ENCODE data around the gene TYRP1. TPM values are rescaled to one million over a fixed set of nuclear protein-coding genes. Genes with fewer than 3 reads are reported as not detected.

TYRP1 gene, protein sequence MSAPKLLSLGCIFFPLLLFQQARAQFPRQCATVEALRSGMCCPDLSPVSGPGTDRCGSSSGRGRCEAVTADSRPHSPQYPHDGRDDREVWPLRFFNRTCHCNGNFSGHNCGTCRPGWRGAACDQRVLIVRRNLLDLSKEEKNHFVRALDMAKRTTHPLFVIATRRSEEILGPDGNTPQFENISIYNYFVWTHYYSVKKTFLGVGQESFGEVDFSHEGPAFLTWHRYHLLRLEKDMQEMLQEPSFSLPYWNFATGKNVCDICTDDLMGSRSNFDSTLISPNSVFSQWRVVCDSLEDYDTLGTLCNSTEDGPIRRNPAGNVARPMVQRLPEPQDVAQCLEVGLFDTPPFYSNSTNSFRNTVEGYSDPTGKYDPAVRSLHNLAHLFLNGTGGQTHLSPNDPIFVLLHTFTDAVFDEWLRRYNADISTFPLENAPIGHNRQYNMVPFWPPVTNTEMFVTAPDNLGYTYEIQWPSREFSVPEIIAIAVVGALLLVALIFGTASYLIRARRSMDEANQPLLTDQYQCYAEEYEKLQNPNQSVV
- not detected in 2 replicates for total RNA-seq

DNA sequence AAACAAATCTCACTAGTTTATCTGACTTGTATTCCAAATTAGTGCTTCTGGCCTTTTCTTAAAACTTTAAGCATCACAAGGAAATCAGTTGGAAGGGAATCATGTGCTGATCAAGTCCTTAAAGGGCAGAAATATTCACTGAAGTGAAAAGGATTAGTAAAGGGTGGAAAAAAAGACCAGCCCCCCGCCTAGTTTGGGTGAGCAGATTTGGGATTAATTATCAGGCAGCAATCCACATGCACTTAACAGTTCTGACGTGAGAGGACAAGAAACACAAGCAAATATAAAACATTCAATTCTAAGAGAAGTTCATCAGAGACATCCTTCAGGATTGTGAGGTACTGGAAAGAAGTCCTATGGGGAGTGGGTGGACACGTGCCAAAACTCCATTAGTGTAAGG is at the start of gene TYRP1:
Gene TYRP1 (plus strand): TSS at position 245 of the 400 bp plus-strand sequence. CDS start 612 bp downstream, outside the sequence.

Other genes starting within 250 kb of the TYRP1 start
- 22.4 and 29.2 TPM in 2 replicates for gene LURAP1L, start 81.6 kb downstream of the TYRP1 start, total RNA-seq

Measured in tracheal epithelial cell (primary cell).